Naive thymus-derived CD8-positive, alpha-beta T cell (primary cell): ENCODE measurements around the gene ATP11A. TPM values are rescaled to one million over a fixed set of nuclear protein-coding genes. Genes with fewer than 3 reads are reported as not detected.
"Not testable (repeated sequence)": the region's sequence is repeated elsewhere in the genome, so short reads cannot be mapped to it uniquely, and the experiment has no call there.

Source experiments
- ATAC-seq, 2 donors: fragments of 150-1000 bp; cut with Tn5 transposase in 1 of 2; sonication (Bioruptor Pico), chemical (Tn5 transposase) in 1 of 2; 1 replicate in 1 of 2; 2 replicates in 1 of 2; pipeline ENCODE4 v1.10.0; 2021; ENCODE audit warnings: mild to moderate bottlenecking in 2 of 2, moderate library complexity in 2 of 2
- POLR2A ChIA-PET: fragments of 350-600 bp; sonication (Branson Sonifier 250); formaldehyde crosslinking; loops from one replicate; lab custom pipeline; 2021; ENCODE audit warnings: antibody characterized with exemption; lab: Charles Lee
- DNase-seq, 10 donors: peaks; one replicate each; pipeline versions ENCODE4 v3.0.0 to v3.0.0-alpha.2; 2020 to 2022
- H3K27ac Mint-ChIP-seq, 10 donors: one replicate each; pipeline ENCODE4 v1.8.0; 2020 to 2022; ENCODE audit warnings: mild to moderate bottlenecking in 10 of 10, mixed read lengths in 10 of 10, moderate library complexity in 4 of 10, inconsistent platforms in 1 of 10
- H3K27me3 Mint-ChIP-seq, 5 donors: one replicate each; pipeline ENCODE4 v1.8.0; 2021 to 2022; ENCODE audit warnings: mixed read lengths in 5 of 5
- H3K36me3 Mint-ChIP-seq, 3 donors: one replicate each; pipeline ENCODE4 v1.8.0; 2020 to 2022; ENCODE audit warnings: mixed read lengths in 3 of 3, mild to moderate bottlenecking in 2 of 3, inconsistent platforms in 1 of 3
- H3K4me1 Mint-ChIP-seq, 4 donors: one replicate each; pipeline ENCODE4 v1.8.0; 2021 to 2022; ENCODE audit warnings: mixed read lengths in 4 of 4
- H3K4me3 Mint-ChIP-seq, 10 donors: one replicate each; pipeline ENCODE4 v1.8.0; 2020 to 2022; ENCODE audit warnings: mild to moderate bottlenecking in 10 of 10, mixed read lengths in 10 of 10, moderate library complexity in 6 of 10, inconsistent platforms in 1 of 10
- H3K9me3 Mint-ChIP-seq, 9 donors: one replicate each; pipeline ENCODE4 v1.8.0; 2020 to 2022; ENCODE audit warnings: mixed read lengths in 9 of 9, mild to moderate bottlenecking in 3 of 9, inconsistent platforms in 1 of 9, moderate library complexity in 1 of 9
- polyA plus RNA-seq, 3 donors: library from polyadenylated mRNA; unstranded; fragments of 300-500 nt; fragmentation: Illumina TruSeq; gene quantifications; one replicate each; pipeline ENCODE4 v1.2.3, GENCODE V29; 2021
- total RNA-seq, 8 experiments: library from RNA in 2 of 8; stranded (reverse) in 2 of 8; gene quantifications; one replicate each; pipeline ENCODE4 v1.2.3 and lab custom pipeline; 2021 to 2026

Gene ATP11A
- total and polyA plus RNA-seq, 5 experiments from 2014 or later: 0.76 to 23.9 (median 3.1) TPM

- not testable (repeated sequence) for H3K27me3 Mint-ChIP-seq, ATAC-seq
- peaks cover 0 to 35% (median 18%) of the 10 kb centered on the region in 3 donors for H3K36me3 Mint-ChIP-seq
Measured at GRCh38 chr13:112841303-112842015, 151.6 kb downstream of the ATP11A start.

DNA sequence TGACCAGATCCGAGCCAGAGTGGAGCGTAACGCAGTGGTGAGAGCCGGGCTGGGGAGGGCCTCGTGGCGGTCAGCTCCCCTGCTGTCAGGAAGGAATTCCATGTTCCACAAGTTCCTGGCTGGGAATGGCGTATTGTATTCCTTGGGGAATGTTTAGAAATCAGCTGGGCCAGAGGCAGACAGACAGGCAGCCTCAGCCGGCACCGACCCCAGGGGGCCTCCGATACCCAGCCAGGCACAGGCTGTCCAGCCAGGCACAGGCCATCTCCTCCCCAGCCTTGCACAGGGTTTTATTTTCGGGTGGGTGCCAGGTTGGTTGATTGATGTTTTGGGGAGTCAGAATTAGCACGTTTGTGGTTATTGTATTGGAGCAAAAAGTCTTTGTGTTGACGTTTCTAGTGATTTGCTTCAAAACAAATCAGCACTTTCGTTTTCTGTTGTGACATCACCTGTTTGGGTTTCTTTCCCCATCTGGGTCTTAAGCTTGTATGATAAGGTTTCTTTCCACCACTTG lies 152.6 kb downstream of the ATP11A start:
- H3K27me3 Mint-ChIP-seq: no peaks in the 10 kb centered on the region
- peak overlapping the region in 1 of 10 donors; percentile 11 for H3K27ac Mint-ChIP-seq
- H3K9me3 Mint-ChIP-seq: no peaks in the 10 kb centered on the region
- ATAC-seq (no peak), DNase-seq (no peak)
- H3K4me3 Mint-ChIP-seq: no peak overlapping the region
- POLR2A ChIA-PET: no interaction called here
- peaks cover 0 to 27% (median 14%) of the 10 kb centered on the region in 3 donors for H3K36me3 Mint-ChIP-seq
- H3K4me1 Mint-ChIP-seq: peaks cover 0 to 4% (median 0%) of the 10 kb centered on the region in 4 donors

More at GRCh38 chr13:112841303-112842015, 151.6 kb downstream of the ATP11A start:
- H3K9me3 Mint-ChIP-seq, H3K27ac Mint-ChIP-seq, POLR2A ChIA-PET, H3K4me1 Mint-ChIP-seq, H3K4me3 Mint-ChIP-seq: not testable (repeated sequence)
- DNase-seq: peak in 1 of 10 donors; percentile 38

DNA sequence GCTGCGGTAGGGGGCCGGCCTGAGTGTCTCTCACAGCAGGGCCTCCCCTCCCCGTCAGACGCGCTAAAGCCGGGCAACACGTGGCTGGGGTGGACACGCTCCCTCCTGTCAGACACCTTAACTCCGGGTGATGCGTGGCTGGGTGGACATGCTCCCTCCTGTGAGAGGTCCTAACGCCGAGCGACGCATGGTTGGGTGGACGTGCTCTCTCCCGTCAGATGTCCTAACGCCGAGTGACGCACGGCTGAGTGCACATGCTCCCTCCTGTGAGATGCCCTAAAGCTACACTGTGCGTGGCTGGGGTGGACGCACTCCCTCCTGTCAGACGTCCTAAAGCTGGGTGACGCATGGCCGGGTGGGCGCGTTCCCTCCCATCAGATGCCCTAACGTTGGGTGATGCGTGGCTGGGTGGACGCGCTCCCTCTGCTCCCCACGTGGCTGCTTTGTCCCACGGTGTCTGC lies 153.1 kb downstream of the ATP11A start:
- Mint-ChIP-seq H3K27ac (no peak overlapping the region), H3K36me3 (peaks cover 0 to 26% (median 16%) of the 10 kb centered on the region in 3 donors), H3K9me3 (no peaks in the 10 kb centered on the region), H3K4me3 (no peak overlapping the region), H3K4me1 (peaks cover 0 to 4% (median 0%) of the 10 kb centered on the region in 4 donors), H3K27me3 (no peaks in the 10 kb centered on the region)
- DNase-seq (no peak), ATAC-seq (no peak)
- POLR2A ChIA-PET: no interaction called here

DNA sequence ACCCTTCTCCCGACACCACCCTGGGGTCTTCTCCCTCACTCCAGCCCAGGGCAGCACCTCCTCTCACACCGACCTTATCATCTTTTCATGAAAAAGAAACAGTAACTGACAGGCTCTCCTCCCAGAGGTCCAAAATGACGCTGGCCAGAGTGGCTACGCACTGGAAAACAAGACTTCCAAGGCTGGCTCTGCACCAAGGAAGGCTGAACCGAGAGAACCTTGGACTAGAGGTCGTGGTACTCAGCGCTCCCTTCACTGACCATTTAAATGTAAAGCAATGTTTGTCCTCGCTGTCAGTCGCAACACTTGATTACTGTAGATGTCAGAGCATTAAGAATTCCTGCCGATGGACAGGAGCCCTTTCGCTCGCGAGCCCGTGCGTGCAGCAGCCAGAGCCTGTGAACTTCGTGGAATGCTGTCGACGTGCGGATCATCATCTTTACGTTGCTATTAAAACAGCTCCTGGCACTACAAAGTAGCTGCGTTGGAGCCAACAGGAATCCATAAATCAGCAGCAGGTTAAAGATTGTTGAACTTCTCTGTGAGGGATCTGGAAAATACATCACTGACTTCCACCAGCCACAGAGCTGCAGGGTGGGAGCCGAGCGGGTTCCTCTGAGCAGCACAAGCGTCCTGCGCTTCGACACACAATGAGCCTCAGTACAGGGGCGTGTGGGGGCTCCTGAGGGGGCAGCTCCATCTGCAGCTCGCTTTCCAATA lies 153.7 kb downstream of the ATP11A start:
- POLR2A ChIA-PET: no interaction called here

GRCh38 chr13:112844411-112844810 lies 154.6 kb downstream of the ATP11A start:
- no peak for ATAC-seq
- peak overlapping the region in 1 of 10 donors; percentile 41 for H3K27ac Mint-ChIP-seq
- DNase-seq: peak in 1 of 10 donors; percentile 2
- H3K9me3 Mint-ChIP-seq: no peaks in the 10 kb centered on the region
- H3K27me3 Mint-ChIP-seq: no peaks in the 10 kb centered on the region
- peaks cover 0 to 20% (median 15%) of the 10 kb centered on the region in 3 donors for H3K36me3 Mint-ChIP-seq
- H3K4me1 Mint-ChIP-seq: peaks cover 0 to 4% (median 0%) of the 10 kb centered on the region in 4 donors
- POLR2A ChIA-PET: no interaction called here
- H3K4me3 Mint-ChIP-seq: no peak overlapping the region

More for the DNA sequence above, 153.7 kb downstream of the ATP11A start:
- H3K4me1 Mint-ChIP-seq: peaks cover 0 to 4% (median 0%) of the 10 kb centered on the region in 4 donors
- no peaks in the 10 kb centered on the region for H3K27me3 Mint-ChIP-seq
- peaks cover 0 to 24% (median 19%) of the 10 kb centered on the region in 3 donors for H3K36me3 Mint-ChIP-seq
- ATAC-seq (no peak), DNase-seq (peak in 1 of 10 donors; percentile 34)
- H3K4me3 Mint-ChIP-seq: no peak overlapping the region
- H3K9me3 Mint-ChIP-seq: no peaks in the 10 kb centered on the region
- no peak overlapping the region for H3K27ac Mint-ChIP-seq

GRCh38 chr13:112844879-112845278 lies 155.0 kb downstream of the ATP11A start:
- H3K9me3 Mint-ChIP-seq: no peaks in the 10 kb centered on the region
- peaks cover 0 to 24% (median 15%) of the 10 kb centered on the region in 3 donors for H3K36me3 Mint-ChIP-seq
- no peak overlapping the region for H3K27ac Mint-ChIP-seq
- ATAC-seq (no peak), DNase-seq (peak in 1 of 10 donors; percentile 32)
- POLR2A ChIA-PET: no interaction called here
- no peak overlapping the region for H3K4me3 Mint-ChIP-seq
- peaks cover 0 to 4% (median 0%) of the 10 kb centered on the region in 4 donors for H3K4me1 Mint-ChIP-seq
- no peaks in the 10 kb centered on the region for H3K27me3 Mint-ChIP-seq

DNA sequence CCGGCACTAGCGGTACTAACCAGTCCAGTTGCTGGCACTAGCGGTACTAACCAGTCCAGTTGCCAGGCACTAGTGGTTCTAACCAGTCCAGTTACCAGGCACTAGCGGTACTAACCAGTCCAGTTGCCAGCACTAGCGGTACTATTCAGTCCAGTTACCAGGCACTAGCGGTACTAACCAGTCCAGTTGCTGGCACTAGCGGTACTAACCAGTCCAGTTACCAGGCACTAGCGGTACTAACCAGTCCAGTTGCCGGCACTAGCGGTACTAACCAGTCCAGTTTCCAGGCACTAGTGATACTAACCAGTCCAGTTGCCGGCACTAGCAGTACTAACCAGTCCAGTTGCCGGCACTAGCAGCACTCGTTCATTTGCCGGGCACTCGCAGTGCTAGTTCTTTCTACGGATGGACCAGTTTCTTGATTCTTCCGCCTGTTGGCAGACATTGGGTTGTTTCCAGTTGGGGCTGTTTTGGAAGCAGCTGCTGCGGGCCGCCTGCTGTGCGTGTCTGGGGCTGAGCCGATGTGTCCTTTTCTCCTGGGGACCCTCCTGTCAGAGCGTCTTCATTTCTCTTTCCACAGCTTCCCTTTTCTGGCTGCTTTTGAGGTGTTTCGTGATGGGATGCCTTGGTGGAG lies 155.8 kb downstream of the ATP11A start:
- H3K4me3 Mint-ChIP-seq: no peak overlapping the region
- POLR2A ChIA-PET: no interaction called here
- H3K27ac Mint-ChIP-seq: peak overlapping the region in 1 of 10 donors; percentile 37
- H3K36me3 Mint-ChIP-seq: peaks cover 0 to 26% (median 15%) of the 10 kb centered on the region in 3 donors
- H3K27me3 Mint-ChIP-seq: no peaks in the 10 kb centered on the region
- peaks cover 0 to 6% (median 0%) of the 10 kb centered on the region in 4 donors for H3K4me1 Mint-ChIP-seq
- no peaks in the 10 kb centered on the region for H3K9me3 Mint-ChIP-seq
- ATAC-seq (no peak), DNase-seq (peak in 1 of 10 donors; percentile 31)

DNA sequence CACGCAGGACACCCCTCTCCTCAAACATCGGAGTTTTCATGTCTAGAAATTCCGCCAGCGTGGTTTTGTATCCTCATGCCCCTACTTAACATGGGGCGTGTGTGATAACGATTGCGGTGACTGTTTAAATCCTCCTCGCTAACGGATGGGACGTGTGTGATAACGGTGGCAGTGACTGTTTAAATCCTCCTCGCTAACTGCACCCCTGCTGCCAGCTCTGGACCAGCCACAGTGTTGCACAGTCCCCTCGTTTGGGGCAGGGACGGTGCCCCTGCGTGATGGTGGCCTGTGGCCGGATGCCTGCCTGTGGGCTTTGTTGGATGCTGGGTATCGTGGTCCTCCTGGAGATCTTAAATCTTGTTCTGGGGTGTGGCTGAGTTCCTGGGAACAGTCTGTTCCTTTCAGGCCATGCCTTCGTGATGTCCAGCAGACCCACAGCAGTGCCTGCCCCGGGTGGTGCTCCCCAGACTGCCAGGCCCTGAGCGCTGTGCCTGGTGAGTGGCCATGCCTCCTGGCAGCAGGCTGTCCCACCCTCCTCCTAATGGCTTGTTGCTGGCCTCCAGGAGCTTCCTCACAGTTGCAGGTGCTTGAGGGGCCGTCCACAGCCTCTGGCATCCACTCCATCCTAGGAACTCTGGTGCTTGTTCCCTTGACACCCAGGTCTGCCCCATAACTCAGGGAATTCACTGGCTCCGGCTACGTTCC lies 156.7 kb downstream of the ATP11A start:
- POLR2A ChIA-PET: no interaction called here
- Mint-ChIP-seq H3K4me1 (peaks cover 0 to 6% (median 0%) of the 10 kb centered on the region in 4 donors), H3K36me3 (peaks cover 5 to 33% (median 23%) of the 10 kb centered on the region in 3 donors), H3K9me3 (no peaks in the 10 kb centered on the region), H3K27ac (no peak overlapping the region), H3K4me3 (no peak overlapping the region), H3K27me3 (no peaks in the 10 kb centered on the region)
- DNase-seq (no peak), ATAC-seq (no peak)

DNA sequence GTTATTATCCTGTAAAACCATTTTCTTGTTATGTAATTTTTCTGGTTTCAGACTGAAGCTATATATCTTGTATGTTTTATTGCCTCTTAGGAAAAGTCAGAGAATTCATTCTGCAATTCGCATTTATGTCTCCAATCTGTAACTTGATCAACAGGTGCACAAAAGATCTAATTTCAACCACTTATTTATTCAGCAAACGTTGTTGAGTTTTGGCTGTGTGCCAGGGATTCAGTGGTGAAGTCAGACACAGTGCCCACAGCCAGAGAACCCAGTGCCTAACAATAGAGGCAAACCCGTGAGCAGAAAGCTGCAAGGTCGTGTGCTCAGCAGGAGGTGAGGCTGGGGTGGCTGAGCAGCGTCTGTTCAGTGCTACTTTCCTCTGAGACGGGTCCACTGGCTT lies 159.7 kb downstream of the ATP11A start:
- Mint-ChIP-seq H3K4me3 (no peak overlapping the region), H3K9me3 (no peaks in the 10 kb centered on the region), H3K27me3 (no peaks in the 10 kb centered on the region), H3K36me3 (peaks cover 5 to 39% (median 32%) of the 10 kb centered on the region in 3 donors), H3K27ac (peak overlapping the region in 2 of 10 donors; percentile 42 to 43), H3K4me1 (peaks cover 0 to 4% (median 0%) of the 10 kb centered on the region in 4 donors)
- DNase-seq (no peak), ATAC-seq (no peak)
- POLR2A ChIA-PET: no interaction called here

DNA sequence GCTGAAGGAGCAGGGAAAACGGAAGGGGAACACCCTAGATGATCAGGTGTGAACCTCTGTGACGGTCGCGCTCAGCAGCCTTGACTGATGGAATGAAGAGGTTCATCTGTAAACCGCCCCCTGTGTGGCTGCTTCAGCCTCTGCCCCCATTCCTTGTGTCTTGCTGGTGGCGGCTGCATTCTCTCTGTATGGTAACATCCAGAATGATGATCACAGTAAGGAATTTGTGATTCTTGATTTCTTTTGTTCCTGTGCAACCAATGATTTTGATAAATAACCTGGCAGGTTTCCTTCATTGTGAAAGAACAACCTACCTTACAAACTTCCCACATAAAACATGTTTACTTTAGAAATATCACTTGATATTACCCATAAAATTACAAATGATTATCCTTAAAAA lies 160.4 kb downstream of the ATP11A start:
- Mint-ChIP-seq H3K9me3 (no peaks in the 10 kb centered on the region), H3K4me1 (peaks cover 0 to 4% (median 0%) of the 10 kb centered on the region in 4 donors), H3K4me3 (no peak overlapping the region), H3K36me3 (peaks cover 5 to 45% (median 38%) of the 10 kb centered on the region in 3 donors), H3K27me3 (no peaks in the 10 kb centered on the region), H3K27ac (peak overlapping the region in 1 of 10 donors; percentile 12)
- POLR2A ChIA-PET: no interaction called here
- DNase-seq (peak in 1 of 10 donors; percentile 44), ATAC-seq (no peak)

DNA sequence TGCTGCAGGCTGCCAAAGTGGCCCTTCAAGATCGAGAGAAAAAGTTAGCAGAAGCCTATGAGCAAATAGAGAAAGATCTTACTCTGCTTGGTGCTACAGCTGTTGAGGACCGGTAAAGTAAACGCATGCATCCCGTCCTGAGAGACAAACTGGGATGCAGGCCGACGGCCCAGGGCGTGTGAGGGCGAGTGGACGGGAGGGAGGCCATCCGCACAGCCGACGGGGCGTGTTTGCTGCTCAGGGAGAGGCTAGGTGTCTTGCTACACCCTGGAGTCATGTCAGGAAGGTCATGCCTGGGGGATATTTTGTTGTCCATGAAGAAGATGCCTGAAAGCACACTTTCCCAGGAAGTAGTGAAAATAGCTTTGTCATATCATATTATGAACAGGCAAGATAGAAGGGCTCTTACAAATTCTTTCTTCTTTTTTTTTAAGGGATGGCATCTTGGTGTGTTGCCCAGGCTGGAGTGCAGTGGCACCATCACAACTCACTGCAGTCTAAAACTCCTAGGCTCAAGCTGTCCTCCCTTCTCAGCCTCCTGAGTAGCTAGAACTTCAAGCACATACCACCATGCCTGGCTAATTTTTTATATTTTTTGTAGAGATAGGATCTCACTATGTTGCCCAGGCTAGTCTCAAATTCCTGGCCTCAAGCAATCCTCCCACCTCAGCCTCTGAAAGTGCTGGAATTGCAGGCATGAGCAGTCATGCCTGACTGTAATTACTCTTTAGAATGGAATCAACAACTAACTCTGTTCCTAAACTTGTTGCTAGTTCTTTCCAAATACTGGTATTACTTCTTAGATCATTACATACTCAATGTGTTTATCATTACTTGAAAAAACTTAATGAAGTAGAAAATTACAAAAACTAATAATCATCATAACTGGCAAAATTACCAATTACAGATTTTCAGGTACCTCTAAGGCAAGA lies 161.5 kb downstream of the ATP11A start:
- Mint-ChIP-seq H3K4me1 (peaks cover 0 to 2% (median 0%) of the 10 kb centered on the region in 4 donors), H3K4me3 (no peak overlapping the region), H3K9me3 (no peaks in the 10 kb centered on the region), H3K27me3 (no peaks in the 10 kb centered on the region), H3K27ac (no peak overlapping the region), H3K36me3 (peaks cover 5 to 56% (median 48%) of the 10 kb centered on the region in 3 donors)
- POLR2A ChIA-PET: no interaction called here
- ATAC-seq (no peak), DNase-seq (no peak)
